Measurements from ENCODE around the gene SRBD1.

GRCh38 chr2:45636008-45636407 lies 24.9 kb upstream of the SRBD1 start:
- TF ChIP-seq CTCF (IDR thresholded peaks at IDR 0.05), result no peak
- TF ChIP-seq ZFX (IDR thresholded peaks at IDR 0.05; ENCODE audit: borderline replicate concordance), result no peak

All from 22Rv1 (cell line).